OCI-M2 (cell line): ENCODE data around the gene NGLY1.

Experiments
- DNase-seq: peaks from one replicate; lab custom pipeline; 2025; ENCODE audit not compliant: unreplicated experiment; lab: John Stamatoyannopoulos, UW

The NGLY1 gene

DNA sequence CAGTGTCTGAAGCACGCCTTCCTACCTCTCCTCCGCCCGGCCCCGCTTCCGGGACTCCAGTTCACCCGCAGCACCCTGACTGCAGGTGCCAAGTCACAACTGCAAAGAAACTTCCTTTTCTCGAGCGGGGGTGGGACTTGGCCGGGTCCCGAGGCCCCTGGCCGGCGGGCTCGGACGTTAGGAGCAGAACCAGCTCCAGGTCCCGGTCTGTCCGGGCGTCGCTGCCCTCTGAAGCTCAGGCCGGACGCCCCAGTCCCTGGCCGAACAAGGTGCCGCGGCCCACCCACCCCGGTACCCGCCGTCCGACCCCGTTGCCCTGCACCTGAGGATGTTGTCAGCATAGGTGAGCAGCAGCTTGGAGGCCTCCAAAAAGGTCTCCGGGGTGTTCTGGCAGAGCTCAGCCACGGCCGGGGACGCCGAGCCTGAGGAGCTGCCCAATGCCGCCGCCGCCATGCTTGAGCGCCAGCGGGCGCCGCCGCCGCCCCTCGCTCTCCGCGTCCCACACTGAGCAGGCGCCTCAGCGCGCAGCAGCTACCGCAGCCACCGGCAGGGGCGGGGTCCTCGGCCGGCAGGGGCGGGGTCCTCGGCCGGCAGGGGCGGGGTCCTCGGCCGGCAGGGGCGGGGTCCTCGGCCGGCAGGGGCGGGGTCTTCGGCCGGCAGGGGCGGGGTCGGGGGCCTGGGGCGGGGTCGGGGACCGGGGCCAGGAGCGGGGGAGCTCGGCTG is at the start of gene NGLY1:
Gene NGLY1, minus strand, starts transcription at position 506 of the 723 bp plus-strand sequence. Its CDS starts 53 bp downstream, at position 453.
- DNase-seq: no peak

- no peak for DNase-seq
Measured at GRCh38 chr3:25831578-25831977, 48.3 kb upstream of the NGLY1 start.

GRCh38 chr3:25830373-25831280 is 47.4 kb upstream of the NGLY1 start:
- DNase-seq: no peak

DNA sequence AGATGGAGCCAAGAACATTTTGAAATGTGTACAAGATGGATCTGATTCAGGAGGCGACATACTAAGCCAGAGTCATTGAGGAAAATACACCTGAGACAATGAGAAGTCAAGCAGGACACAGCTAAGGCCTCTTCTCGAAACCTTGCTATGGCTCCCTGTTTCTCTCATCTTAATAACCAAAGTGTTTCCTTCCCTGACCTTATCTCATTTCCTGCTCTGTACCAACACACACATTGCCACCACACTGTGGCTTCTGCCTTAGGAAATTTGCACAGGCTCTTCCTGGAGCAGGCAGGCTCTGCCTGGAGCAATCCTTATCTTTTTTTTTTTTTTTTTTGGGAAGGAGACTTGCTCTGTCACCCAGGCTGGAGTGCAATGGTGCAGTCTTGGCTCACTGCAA is 43.3 kb upstream of the NGLY1 start:
- DNase-seq: no peak

DNA sequence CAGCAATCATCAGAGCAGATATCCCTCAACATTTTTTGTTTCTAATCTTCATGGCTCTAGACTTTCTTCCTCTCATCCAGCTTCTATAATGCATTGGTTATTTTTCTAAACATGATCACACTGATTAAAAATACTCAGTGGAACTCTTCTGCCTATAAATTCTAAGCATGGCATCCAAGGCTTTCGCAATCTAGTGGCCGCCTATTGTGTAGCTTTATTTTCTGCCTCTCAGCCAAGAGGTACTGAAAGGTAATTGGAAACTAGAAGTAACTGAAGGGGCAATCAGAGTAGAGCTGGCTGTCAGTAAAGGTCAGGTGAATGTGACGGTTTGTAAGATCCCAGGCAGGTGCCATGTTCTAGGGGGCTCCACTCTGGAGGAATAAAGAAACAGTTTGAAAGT is 40.1 kb upstream of the NGLY1 start:
- no peak for DNase-seq

- no peak for DNase-seq
Measured at GRCh38 chr3:25821746-25822573, 38.7 kb upstream of the NGLY1 start.

DNA sequence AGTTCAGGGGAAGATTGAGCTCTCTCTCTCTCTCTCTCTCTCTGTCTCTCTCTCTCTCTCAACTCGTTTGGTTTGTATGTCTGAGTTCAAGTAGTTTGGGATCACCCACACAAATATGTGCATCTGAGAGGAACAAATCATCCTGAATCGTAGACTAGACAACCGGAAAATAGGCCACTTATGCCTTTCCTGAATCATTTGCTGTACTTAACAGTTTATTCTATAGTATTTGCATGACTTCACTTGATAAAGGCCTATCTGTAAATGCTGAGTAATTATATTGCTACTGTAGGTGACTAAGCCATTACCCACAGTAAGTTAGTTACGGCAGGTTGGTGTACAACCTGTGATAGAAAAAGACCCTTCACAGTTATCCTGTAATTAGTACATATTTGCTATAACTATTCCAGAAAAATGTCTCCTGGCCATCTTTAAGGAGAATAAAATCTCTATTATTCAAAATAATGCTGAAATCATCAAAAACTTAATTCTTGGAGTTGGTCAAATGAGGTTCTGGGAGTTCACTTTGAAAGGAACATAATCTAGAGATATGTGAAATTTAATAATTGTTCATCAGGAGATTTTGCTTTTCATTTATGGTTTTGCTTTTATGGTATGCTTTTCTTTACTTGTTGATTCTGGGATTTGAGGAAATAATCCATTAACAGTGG is 37.7 kb upstream of the NGLY1 start:
- no peak for DNase-seq

DNA sequence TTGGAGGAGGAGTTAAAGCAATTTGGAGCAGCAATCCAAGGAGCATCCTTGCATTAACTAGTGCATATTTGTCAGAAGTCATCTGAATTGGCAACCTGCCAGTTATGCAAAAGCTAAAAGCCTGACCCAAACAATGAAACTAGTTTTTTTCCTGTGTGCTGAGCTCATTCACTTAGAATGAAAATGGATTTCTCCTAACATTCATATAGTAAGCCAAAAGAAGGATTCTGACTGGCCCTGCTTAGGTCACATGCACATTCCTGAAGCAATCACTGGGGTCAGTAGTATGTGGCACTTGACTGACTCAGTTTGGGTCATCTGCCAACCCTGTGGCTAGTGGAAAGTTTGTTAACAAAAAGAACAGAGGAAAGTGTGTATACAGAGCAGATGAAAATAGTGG is 37.1 kb upstream of the NGLY1 start:
- no peak for DNase-seq

DNA sequence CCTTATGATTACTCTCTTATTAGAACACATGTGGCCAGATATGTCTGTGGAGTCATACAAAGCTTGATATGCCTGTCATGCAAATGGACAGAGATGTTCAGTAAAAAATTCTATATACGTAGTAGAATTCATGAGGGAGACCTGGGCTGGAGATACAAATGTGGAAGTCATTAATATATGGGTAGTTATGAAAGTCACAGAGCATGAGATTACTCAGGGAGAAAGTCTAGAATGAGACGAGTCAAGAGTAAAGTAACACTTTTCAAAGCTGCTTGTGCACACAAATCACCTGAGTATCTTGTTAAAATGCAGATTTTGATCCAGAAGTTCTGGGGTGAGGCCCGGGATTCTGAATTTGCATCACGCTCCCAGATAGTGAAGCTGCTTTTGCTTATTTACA is 35.1 kb upstream of the NGLY1 start:
- no peak for DNase-seq

GRCh38 chr3:25817638-25818037 is 34.4 kb upstream of the NGLY1 start:
- no peak for DNase-seq

GRCh38 chr3:25817107-25817506 is 33.9 kb upstream of the NGLY1 start:
- no peak for DNase-seq

- no peak for DNase-seq
Measured at GRCh38 chr3:25812644-25813043, 29.4 kb upstream of the NGLY1 start.

GRCh38 chr3:25804676-25805075 is 21.4 kb upstream of the NGLY1 start:
- no peak for DNase-seq

DNA sequence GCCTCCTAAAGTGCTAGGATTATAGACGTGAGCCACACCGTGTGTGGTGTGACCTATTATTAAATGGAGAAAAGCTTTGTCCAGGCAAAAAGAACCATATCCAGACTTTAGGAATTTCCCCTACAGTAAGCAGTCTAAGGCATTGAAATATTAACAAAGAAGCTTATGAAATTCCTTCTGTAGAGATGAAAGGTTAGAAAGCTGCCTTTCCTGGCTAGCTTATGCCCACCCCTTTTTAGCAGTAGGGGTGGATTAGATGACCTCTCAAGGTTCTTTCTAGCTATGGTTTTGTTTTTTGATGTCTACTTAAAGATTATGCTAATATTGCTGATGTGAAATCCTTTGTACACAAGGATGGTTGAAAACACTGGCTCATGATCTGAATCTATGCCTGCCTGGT is 20.6 kb upstream of the NGLY1 start:
- DNase-seq: no peak

- DNase-seq: no peak
Measured at GRCh38 chr3:25801786-25802185, 18.5 kb upstream of the NGLY1 start.

DNA sequence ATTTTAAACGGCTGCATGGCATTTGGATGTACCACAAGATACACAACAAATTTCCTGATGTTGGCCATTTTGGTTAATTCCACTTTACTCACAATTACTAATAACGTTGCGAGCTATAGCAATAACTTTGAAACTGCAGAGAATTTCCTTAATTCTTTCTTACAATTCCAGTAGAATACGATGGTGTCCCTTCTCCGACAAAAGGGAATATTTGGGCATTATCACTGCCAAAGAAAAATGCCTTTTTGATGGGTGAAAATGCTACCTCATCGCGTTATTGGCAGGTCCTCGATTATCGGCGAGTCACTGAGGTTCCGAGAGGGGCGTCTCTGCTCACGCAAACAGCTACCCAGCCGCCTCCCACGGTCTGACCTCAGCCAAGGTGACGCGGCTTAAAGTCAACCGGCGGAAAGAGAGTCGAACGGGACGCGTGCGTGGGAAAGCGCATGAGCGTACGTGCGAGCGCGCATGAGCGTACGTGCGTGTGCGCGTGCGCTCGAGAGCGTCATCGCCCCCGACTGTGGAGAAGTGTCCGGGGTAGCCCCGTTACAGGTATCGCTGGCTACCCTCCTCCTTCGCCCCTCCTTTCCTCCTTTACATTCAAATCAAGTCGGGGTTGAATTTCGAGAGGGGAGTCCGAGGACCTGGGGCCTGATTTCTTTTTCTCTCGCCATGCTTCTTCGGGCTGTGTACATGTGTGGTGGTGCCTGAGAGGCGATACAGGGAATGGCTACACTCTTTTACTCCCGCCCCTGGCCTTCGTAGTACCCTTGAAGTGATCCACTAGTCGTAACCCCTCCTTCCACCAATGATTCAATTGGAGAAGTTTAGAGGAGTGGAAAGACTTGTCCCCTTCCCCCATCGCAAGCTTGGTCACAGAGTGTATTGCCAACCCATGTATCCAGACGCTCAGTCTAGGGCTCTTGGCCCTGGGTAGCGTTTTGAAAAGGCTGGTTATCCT is 6.6 kb upstream of the NGLY1 start, which contains the start of gene OXSM:
Gene OXSM, plus strand, starts transcription at position 495 of the 961 bp plus-strand sequence. CDS start 931 bp downstream, outside the sequence.
- DNase-seq: peak; percentile 74

DNA sequence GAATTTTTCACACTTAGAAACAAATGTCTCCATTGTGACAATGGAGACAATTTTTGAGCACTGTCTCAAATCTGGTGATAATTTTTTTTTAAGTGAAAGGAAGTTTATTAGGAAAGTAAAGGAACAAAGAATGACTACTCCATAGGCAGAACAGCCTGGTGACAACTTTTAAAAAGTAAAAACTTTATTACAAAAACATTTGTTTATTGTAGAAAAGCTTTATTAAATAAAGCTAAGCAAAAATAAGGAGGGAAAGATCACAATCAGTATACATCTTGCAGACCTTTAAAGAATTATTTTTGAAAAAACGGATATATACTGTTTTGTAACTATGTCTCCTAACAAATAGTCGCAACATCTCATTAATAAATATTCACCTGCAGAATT is 6.0 kb upstream of the NGLY1 start:
- no peak for DNase-seq

GRCh38 chr3:25787689-25788088 is 4.4 kb upstream of the NGLY1 start:
- no peak for DNase-seq

GRCh38 chr3:25785826-25786225 is 2.6 kb upstream of the NGLY1 start:
- no peak for DNase-seq

- no peak for DNase-seq
Measured at GRCh38 chr3:25784971-25785370, 1.7 kb upstream of the NGLY1 start.
